Suprapubic skin (tissue), 4 donors: ENCODE results near the gene PARP8.

ENCODE experiments used
- CTCF ChIP-seq, 2 donors: fragments of 200-600 bp in 1 of 2; fragments of 450-650 bp in 1 of 2; sonication (generic) in 1 of 2; IDR thresholded peaks; one replicate each; pipeline ENCODE4 v1.5.1; 2016 to 2019; ENCODE audit warnings: antibody characterized with exemption in 2 of 2, mild to moderate bottlenecking in 1 of 2, moderate library complexity in 1 of 2
- EP300 ChIP-seq: sonication (generic); formaldehyde crosslinking; IDR thresholded peaks from one replicate; pipeline ENCODE4 v1.6.1; 2017; ENCODE audit warnings: antibody characterized with exemption
- POLR2A ChIP-seq, 2 donors: fragments of 450-650 bp; IDR thresholded peaks; one replicate each; pipeline ENCODE4 v1.6.1; 2017; ENCODE audit warnings: antibody characterized with exemption in 2 of 2, mild to moderate bottlenecking in 2 of 2, moderate library complexity in 2 of 2
- POLR2AphosphoS5 ChIP-seq, 3 donors: sonication (generic); formaldehyde crosslinking; IDR thresholded peaks; one replicate each; pipeline ENCODE4 v1.6.1; 2017; ENCODE audit warnings: antibody characterized with exemption in 3 of 3

DNA sequence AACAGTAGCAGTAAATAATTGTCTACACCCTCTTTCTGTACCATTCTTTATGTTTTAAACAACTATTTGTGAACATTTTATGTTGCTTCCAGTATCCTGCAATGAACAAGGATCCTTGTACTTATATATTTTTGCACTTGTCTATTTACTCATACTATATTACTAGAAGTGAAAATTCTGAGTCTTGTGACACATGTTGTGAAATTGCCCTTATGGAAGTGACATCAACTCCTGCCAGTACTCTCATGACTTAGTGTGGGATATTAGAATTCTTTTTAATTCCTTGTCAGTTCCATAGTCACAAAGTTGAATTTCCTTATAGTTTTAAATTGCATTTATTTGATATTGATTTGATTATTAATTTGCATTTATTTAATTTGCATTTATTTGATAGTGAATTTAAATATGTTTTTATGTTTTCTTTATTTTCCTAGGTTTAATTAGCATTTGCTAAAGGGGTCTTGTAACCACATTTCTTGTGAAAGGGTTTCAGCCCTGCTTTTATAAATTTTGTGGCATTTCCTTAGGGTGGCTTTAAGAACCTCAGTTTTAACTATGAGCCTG, 27.7 kb downstream of the PARP8 start:
- no peak for TF ChIP-seq CTCF (IDR thresholded peaks at IDR 0.05)
- TF ChIP-seq POLR2A (IDR thresholded peaks at IDR 0.05), result no peak
- TF ChIP-seq POLR2AphosphoS5 (IDR thresholded peaks at IDR 0.05), result no peak
- TF ChIP-seq EP300, result no peak
